ENCODE results near the gene ZNF736. TPM values are rescaled to one million over a fixed set of nuclear protein-coding genes. Genes with fewer than 3 reads are reported as not detected.

ZNF736 gene
- total RNA-seq, 1 donor from 2014 or later = 32.5 TPM

Other genes starting within 250 kb of the ZNF736 start
- gene ZNF735, start 106.8 kb upstream of the ZNF736 start, total RNA-seq = not detected
- not detected for gene ZNF679, start 85.5 kb upstream of the ZNF736 start, total RNA-seq
- gene ZNF680, start 249.1 kb downstream of the ZNF736 start, total RNA-seq = 24.2 TPM